Measurements from ENCODE around the gene TOMM7. TPM values are rescaled to one million over a fixed set of nuclear protein-coding genes. Genes with fewer than 3 reads are reported as not detected.
"Not testable (repeated sequence)": the region's sequence is repeated elsewhere in the genome, so short reads cannot be mapped to it uniquely, and the experiment has no call there.

Gene TOMM7
- total RNA-seq, 1 experiment from 2014 or later = 325 TPM

DNA sequence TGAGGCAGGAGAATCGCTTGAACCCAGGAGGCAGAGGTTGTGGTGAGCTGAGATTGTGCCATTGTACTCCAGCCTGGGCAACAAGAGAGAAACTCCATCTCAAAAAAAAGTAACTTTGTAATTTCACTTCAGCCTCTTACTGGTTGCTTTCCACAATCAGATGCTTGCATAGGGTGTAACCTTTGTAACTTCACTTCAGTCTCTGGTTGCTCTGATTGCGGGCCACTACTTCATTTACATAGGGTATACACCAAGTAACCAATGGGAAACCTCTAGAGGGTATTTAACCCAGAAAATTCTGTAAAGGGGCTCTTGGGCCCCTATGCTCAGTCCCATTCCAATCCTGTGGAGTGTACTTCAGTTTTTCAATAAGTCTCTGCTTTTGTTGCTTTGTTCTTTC, 13.9 kb upstream of the TOMM7 start:
- RAD21 ChIA-PET (ENCODE audit: low non-redundant PET in 1 of 2, low total read pairs in 2 of 2, uncharacterized antibody in 2 of 2, unreplicated experiment in 2 of 2); BruUV-seq (replicated peaks); DNase-seq (ENCODE audit: low read depth, low spot score); H2AFZ ChIP-seq (ENCODE audit: low read depth, low read length, poor library complexity, severe bottlenecking); H3K9me2 ChIP-seq (ENCODE audit: insufficient read depth); H3K27ac ChIP-seq (ENCODE audit: low read depth, low read length); POLR2A ChIA-PET; H3K4me3 ChIP-seq (replicated peaks in 1 of 2; ENCODE audit: low read depth in 1 of 2, low read length in 2 of 2); H3K4me2 ChIP-seq (ENCODE audit: low read length); H3K4me1 ChIP-seq (ENCODE audit: control insufficient read depth in 1 of 2, insufficient read depth in 2 of 2, low read length in 2 of 2); intact Hi-C loops (cut with micrococcal nuclease); H3K79me2 ChIP-seq (ENCODE audit: insufficient read depth, low read length); H4K20me1 ChIP-seq (ENCODE audit: insufficient read depth); ATAC-seq; H3K9me3 ChIP-seq (ENCODE audit: control insufficient read depth in 1 of 2, insufficient read depth in 1 of 2, low read depth in 1 of 2, low read length in 2 of 2); H3K36me3 ChIP-seq (ENCODE audit: control insufficient read depth in 1 of 2, insufficient read depth in 2 of 2, low read length in 2 of 2); H3K27me3 ChIP-seq (ENCODE audit: insufficient read depth, low read length); H3K9ac ChIP-seq (ENCODE audit: low read length): not testable (repeated sequence)
- CTCF ChIA-PET = interaction anchor here (1.2 kb wide), 1 partner anchor 10 kb away, joined by 4 read pairs; no protein-coding TSS in a partner anchor

DNA sequence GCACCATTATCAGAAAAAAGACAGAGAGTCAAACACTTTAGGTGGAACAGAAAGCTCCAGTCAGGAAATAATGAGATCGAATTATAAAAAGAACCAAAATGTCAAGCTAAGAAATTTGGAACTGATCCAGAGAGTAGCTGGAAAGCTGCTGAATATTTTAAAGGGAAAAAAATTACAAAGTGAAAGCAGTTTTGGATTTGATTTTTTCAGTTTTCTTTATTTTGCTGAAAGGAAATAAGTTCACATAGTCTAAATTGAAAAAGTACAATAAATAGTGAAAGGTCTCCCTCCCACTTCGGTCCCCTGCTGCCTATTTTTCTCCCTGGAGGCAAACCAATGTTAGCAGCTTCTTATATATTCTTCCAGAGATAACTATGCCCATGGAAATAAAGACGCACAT, 11.3 kb upstream of the TOMM7 start:
- no peaks in the 10 kb centered on the region for H4K20me1 ChIP-seq (ENCODE audit: insufficient read depth)
- BruUV-seq (replicated peaks) = no TSS peak
- RAD21 ChIA-PET (ENCODE audit: low non-redundant PET in 1 of 2, low total read pairs in 2 of 2, uncharacterized antibody in 2 of 2, unreplicated experiment in 2 of 2) = no interaction called here
- TF ChIP-seq, protein P1, sequence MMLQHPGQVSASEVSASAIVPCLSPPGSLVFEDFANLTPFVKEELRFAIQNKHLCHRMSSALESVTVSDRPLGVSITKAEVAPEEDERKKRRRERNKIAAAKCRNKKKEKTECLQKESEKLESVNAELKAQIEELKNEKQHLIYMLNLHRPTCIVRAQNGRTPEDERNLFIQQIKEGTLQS (IDR thresholded peaks at IDR 0.05) = no peak
- TF ChIP-seq, protein P2, sequence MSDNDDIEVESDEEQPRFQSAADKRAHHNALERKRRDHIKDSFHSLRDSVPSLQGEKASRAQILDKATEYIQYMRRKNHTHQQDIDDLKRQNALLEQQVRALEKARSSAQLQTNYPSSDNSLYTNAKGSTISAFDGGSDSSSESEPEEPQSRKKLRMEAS (IDR thresholded peaks at IDR 0.05) = no peak
- TF ChIP-seq POLR2A (IDR thresholded peaks at IDR 0.05; ENCODE audit: borderline replicate concordance, extremely low read depth, insufficient read depth, insufficient read length) = no peak
- no peak for TF ChIP-seq SIN3A (IDR thresholded peaks at IDR 0.05; ENCODE audit: low read depth)
- no peak for TF ChIP-seq JUND (IDR thresholded peaks at IDR 0.05)
- no peak for TF ChIP-seq ZFX (IDR thresholded peaks at IDR 0.05)
- no peaks in the 10 kb centered on the region for H3K36me3 ChIP-seq (ENCODE audit: control insufficient read depth in 1 of 2, insufficient read depth in 2 of 2, low read length in 2 of 2)
- no peak overlapping the region for H2AFZ ChIP-seq (ENCODE audit: low read depth, low read length, poor library complexity, severe bottlenecking)
- H3K79me2 ChIP-seq (ENCODE audit: insufficient read depth, low read length) = no peaks in the 10 kb centered on the region
- no peak overlapping the region for H3K9ac ChIP-seq (ENCODE audit: low read length)
- H3K4me1 ChIP-seq (ENCODE audit: control insufficient read depth in 1 of 2, insufficient read depth in 2 of 2, low read length in 2 of 2) = no peaks in the 10 kb centered on the region
- no peaks in the 10 kb centered on the region for H3K27me3 ChIP-seq (ENCODE audit: insufficient read depth, low read length)
- intact Hi-C loops (cut with micrococcal nuclease) = no loop called here
- no peak overlapping the region for H3K4me2 ChIP-seq (ENCODE audit: low read length)
- CTCF ChIA-PET = no interaction called here
- no peak overlapping the region for H3K4me3 ChIP-seq (replicated peaks in 1 of 2; ENCODE audit: low read depth in 1 of 2, low read length in 2 of 2)
- POLR2A ChIA-PET = interaction anchor here (1.1 kb wide), 1 partner anchor 23 kb away, joined by 3 read pairs; no protein-coding TSS in a partner anchor
- H3K9me2 ChIP-seq (ENCODE audit: insufficient read depth) = no peaks in the 10 kb centered on the region
- no peaks in the 10 kb centered on the region for H3K9me3 ChIP-seq (ENCODE audit: control insufficient read depth in 1 of 2, insufficient read depth in 1 of 2, low read depth in 1 of 2, low read length in 2 of 2)
- DNase-seq (ENCODE audit: low read depth, low spot score) (no peak), ATAC-seq (no peak)
- no peak overlapping the region for H3K27ac ChIP-seq (ENCODE audit: low read depth, low read length)
